Neural cell (in vitro differentiated cells): ENCODE data around the gene EXOC6B.

ENCODE experiments used
- CTCF ChIP-seq: fragments of 450-650 bp; IDR thresholded peaks from 2 replicates; pipeline ENCODE4 v1.5.1; 2014; ENCODE audit warnings: antibody characterized with exemption, mild to moderate bottlenecking, moderate library complexity; ENCODE audit not compliant: poor library complexity, severe bottlenecking
- EP300 ChIP-seq: fragments of 450-650 bp; conservative IDR thresholded peaks from 2 replicates; pipeline ENCODE4 v1.6.1; 2014; ENCODE audit warnings: antibody characterized with exemption, mild to moderate bottlenecking, moderate library complexity; ENCODE audit not compliant: poor library complexity, severe bottlenecking
- RAD21 ChIP-seq: fragments of 450-650 bp; conservative IDR thresholded peaks from 2 replicates; pipeline ENCODE4 v1.6.1; 2014; ENCODE audit warnings: antibody characterized with exemption, mild to moderate bottlenecking, moderate library complexity
- REST ChIP-seq: IDR thresholded peaks from 2 replicates; pipeline ENCODE4 v1.6.1; 2012; ENCODE audit warnings: borderline replicate concordance
- SMC3 ChIP-seq: fragments of 450-650 bp; conservative IDR thresholded peaks from 2 replicates; pipeline ENCODE4 v1.6.1; 2014; ENCODE audit warnings: antibody characterized with exemption, mild to moderate bottlenecking, moderate library complexity; ENCODE audit not compliant: poor library complexity

GRCh38 chr2:72361042-72361441 is 464.8 kb downstream of the EXOC6B start:
- TF ChIP-seq CTCF (no peak), REST (no peak), SMC3 (no peak), RAD21 (no peak), EP300 (no peak)
